H54 (cell line): Measurements from ENCODE around the gene ROR1.
"Not testable (repeated sequence)": the region's sequence is repeated elsewhere in the genome, so short reads cannot be mapped to it uniquely, and the experiment has no call there.

Experiments
- DNase-seq: peaks from one replicate; pipeline ENCODE4 v3.0.0; 2011; ENCODE audit warnings: low spot score, mixed read lengths; ENCODE audit not compliant: insufficient read length
- FAIRE-seq: peaks from 3 replicates; lab custom pipeline; 2011; peaks lifted over from hg19 to GRCh38; lab: Jason Lieb, UNC
- POLR2A ChIP-seq: IDR thresholded peaks from 2 replicates; pipeline ENCODE4 v1.6.1; 2011; ENCODE audit warnings: low read depth, mild to moderate bottlenecking, low read length

Gene ROR1

DNA sequence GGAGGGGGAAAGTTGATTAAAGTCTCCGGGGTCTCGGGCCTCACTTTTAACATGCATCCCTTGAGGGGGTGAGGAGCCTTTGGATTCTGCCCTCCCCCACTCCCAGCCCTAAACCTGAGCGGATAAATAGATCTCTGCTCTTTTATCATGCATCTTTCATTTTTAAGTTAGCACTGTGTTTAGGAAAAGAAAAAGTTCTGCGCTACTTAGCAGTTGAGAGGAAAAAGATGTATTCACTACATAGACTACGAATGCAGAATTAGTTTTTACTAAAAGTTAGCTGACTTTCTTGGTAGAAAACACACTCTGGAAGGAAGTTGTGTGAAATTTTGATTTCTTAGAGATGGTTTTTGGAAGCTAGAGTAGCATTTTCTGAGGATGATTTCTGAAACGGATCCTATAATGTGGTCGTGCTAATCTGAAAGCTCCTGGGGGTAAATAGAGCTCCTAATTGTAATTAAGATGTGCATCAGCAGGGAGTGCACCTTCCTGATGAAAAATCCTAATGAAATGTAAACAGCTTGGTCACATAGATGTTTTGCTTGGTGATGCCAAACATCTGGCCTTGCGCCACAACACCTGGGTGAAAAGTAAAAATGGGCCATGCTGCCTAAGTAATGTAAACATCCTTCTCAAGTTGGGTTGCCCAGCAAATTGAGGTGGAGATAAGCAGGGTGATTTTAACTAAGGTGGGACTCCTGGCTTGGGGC is 1.8 kb downstream of the ROR1 start:
- FAIRE-seq, result no peak
- no peak for DNase-seq
- TF ChIP-seq POLR2A, result no peak

DNA sequence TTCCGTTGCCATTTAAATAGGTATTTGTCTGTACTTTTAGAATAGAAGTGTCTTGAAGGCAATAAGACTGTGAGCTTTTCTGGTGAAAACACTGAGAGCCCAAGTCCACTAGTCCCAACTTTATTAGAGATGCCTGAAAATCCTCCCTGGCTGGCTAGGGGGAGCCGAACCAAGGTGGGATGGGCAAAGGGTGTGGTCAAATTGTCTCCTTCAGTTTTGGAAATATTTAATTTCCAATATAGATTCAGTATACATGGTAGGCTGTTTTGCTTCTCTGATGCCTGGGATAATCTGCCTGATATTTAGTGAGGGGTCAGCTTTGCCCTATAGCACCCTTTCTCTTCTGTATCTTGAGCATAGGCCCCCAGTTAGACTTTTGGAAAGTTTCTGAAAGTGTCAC is 3.5 kb downstream of the ROR1 start:
- no peak for FAIRE-seq
- no peak for DNase-seq
- TF ChIP-seq POLR2A, result no peak

DNA sequence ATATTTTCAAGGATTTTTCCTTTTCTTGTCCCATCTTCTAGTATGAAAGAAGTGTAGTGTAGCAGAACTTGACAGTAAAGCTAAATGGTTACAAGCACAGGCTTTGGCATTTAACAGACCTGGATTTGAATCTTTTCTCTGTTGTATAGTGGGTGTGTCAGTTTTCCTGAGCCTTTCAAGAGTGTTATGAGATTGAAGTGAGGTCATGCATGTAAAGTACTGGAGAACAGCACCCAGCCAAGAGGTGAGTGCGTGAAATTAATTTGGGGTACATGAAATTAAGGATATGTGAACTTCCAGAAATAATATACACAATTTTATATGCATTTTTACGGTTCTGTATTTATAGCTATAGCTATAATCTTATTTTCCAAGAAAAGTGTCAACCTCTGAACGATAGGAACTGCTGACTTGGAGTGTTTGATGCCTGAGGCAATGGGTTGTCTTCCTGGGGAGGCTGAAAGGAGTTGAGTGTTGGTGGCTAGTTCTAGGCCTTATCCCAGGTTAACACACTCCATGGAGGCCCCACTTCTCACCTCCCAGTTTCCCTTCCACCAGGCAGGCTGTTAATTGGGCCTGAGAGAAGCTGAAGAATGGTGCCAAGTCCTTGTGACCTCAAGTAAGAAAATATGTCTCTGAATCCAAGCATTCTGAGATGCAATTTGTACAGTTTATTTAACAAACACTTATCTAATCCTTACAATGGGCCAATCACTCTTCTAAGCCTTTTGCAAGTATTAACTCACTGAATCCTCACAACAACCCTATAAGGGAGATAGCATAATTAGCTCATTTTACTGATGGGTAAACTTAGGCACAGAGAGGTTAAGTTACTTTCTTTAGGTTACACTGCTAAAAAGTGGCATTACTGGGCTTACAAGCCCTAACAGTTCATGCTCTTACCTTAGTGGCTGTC is 4.4 kb downstream of the ROR1 start:
- FAIRE-seq (no peak), DNase-seq (no peak)
- TF ChIP-seq POLR2A, result no peak

DNA sequence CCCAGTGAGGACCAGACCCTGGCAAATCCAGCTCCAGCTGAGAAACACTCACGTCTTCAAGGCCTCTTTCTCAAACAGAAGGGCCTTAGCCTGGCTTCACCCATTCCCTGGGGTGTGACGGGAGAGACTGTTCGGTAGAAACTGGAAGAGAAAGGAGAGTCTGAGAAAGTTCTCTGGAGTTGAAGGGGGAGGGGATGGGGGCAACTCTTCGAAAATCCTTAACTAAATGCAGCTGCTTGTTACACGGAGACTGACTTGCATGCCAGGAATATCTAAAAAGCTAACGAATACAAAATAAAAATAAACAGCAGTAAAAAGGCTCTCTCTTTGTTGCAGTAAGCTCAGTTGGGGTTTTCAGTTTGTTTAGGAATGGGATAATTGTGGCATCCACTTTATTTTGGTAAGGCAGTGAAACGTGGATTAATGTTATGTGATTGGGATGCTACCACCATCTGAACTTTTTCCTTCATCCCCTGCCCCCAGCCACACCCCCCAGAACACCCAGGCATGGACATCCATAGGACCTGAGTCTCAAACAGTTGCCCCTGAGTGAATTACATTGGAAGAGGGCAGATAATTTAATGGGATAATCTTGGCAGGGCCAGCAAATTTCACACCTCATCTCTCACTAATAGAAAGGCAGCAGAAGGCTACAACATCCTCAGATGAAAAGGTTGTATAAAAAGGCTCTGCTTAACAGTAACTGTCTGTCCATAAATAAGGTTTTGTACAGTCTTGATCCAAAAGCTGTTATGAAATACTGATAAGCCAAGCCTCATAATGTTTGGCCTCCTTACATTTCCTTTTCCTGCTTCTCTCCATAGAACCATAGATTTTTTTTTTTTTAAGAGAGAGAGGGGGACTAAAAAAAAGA is 5.8 kb downstream of the ROR1 start:
- no peak for TF ChIP-seq POLR2A
- DNase-seq, result no peak
- FAIRE-seq, result no peak

DNA sequence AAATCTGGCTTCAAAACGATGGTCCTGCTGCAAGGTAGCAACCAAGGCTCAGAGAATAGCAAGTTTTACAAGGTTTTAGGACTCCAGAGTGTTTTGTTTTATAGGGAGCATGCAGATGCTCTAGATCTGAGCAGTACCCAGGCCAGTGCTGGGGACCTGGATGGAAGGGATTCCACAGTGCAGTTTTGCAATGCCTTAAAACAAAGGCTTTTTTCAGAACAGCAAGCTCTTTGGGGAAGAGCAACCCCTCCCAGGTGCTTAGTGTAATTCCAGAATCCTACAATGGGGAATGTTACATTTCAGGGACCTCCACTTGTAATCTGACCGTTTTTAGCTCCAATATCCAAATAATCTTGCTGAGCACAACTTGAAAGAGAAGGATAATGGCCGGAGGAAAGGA is 6.7 kb downstream of the ROR1 start:
- no peak for TF ChIP-seq POLR2A
- DNase-seq (no peak), FAIRE-seq (no peak)

GRCh38 chr1:63782982-63783381 is 9.2 kb downstream of the ROR1 start:
- TF ChIP-seq POLR2A, result no peak
- FAIRE-seq, result no peak
- no peak for DNase-seq

- no peak for FAIRE-seq
- no peak for TF ChIP-seq POLR2A
- DNase-seq, result no peak
These were observed 10.3 kb downstream of the ROR1 start for GRCh38 chr1:63784083-63784482.

DNA sequence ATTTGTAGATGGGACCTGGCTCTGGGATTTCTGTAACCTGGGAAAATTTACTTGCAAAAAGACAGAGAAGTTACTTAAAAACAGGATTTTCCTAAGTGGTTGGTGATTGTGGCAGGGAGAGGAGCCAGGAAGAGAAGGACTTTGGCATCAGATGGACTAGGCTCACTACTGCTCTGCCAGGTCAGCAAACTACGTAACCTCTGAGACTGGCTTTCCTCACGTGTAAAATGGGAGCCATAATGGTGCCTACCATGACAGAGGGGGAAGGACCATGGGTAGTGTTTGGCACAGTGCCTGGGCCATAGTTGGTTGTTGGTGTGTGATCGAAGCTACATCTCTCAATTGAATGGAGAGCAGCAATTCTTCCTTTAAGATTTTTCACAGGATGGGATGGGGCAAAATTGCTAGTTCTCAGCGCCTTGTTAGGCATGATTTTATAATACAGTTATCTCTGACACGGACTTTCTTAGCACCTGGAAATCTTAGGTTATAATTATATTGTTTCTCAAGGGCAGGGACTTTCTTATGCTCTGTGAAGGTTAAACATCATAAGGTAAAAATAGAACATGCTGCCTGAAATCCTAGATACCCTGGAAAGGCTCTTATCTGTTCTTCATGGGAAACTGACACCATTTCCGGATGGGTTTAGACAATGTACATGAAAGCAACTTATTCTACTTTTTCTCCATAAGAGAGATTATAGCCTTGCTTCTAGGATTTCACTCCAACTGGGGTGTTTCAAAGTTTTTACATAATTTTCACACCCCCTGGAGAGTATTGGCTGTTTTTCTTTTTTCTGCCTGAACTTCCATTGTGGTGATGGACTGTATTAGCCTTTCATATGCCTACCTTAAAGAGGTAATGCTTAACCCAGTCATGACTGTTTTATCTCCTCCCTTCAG is 10.9 kb downstream of the ROR1 start:
- TF ChIP-seq POLR2A, result no peak
- no peak for DNase-seq
- no peak for FAIRE-seq

- not testable (repeated sequence) for FAIRE-seq, DNase-seq
These were observed 13.5 kb downstream of the ROR1 start for GRCh38 chr1:63787270-63787669.

DNA sequence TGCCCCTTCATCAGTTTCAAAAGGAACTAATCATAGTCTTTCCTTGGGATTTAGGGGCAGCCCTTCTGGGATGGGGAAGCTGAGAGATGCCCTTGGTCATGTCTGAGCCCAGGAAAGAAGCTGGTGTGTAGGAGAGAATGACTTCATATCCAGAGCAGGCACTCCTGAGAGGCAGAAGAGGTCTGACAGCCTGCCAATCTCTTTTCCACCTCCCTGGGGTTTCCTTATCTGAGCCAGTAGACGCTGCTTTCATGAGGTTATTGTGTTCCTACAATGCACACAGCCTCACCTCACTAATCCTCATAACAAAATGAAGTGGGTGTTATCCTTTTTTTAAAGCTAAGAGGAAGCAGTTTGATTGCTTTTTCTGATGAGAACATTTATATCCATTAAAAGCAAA is 14.1 kb downstream of the ROR1 start:
- TF ChIP-seq POLR2A, result no peak

GRCh38 chr1:63789856-63790605 is 16.2 kb downstream of the ROR1 start:
- FAIRE-seq (no peak), DNase-seq (no peak)
- TF ChIP-seq POLR2A, result no peak

More for the DNA sequence above, 14.1 kb downstream of the ROR1 start:
- FAIRE-seq, result no peak
- DNase-seq, result no peak

DNA sequence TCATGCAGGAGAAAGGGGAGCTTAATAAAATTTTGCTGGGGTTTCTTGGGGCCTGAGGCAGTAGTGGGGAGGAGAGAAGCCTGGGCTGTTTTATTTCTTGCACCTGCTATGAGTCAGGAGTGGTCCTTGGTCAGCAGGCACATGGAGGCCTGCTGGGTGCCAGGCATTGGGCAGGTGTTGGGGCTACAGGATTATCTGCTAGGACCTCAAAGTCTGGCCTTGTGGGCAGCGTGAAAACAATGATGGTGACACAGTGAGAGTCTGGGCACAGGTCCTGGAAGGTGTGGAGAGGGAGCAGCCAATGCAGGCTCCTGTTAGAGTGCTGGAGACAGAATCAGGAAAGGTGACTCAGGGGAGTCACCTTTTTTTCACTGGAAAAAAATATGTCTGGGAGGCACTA is 17.2 kb downstream of the ROR1 start:
- no peak for TF ChIP-seq POLR2A
- FAIRE-seq, result no peak
- no peak for DNase-seq
